ENCODE results near the gene METAP1.

The METAP1 gene

GRCh38 chr4:99058228-99058627, 62.7 kb downstream of the METAP1 start:
- TF ChIP-seq TSHZ2 (CRISPR knock-in tag; IDR thresholded peaks at IDR 0.05) (no peak), ZFP3 (CRISPR knock-in tag; IDR thresholded peaks at IDR 0.05) (no peak), ZNF565 (CRISPR knock-in tag; conservative IDR thresholded peaks at IDR 0.05; ENCODE audit: low read depth) (no peak), ZNF70 (CRISPR knock-in tag; IDR thresholded peaks at IDR 0.05) (no peak), TCF4 (CRISPR knock-in tag; IDR thresholded peaks at IDR 0.05; ENCODE audit: borderline replicate concordance) (no peak), PATZ1 (CRISPR knock-in tag; IDR thresholded peaks at IDR 0.05; ENCODE audit: borderline replicate concordance) (no peak), ZNF8 (CRISPR knock-in tag; IDR thresholded peaks at IDR 0.05) (no peak), TOX (CRISPR knock-in tag; IDR thresholded peaks at IDR 0.05; ENCODE audit: borderline replicate concordance) (no peak), ZC3H10 (CRISPR knock-in tag; IDR thresholded peaks at IDR 0.05) (no peak), ZFP30 (CRISPR knock-in tag; IDR thresholded peaks at IDR 0.05) (no peak)
- TF ChIP-seq, protein P1, sequence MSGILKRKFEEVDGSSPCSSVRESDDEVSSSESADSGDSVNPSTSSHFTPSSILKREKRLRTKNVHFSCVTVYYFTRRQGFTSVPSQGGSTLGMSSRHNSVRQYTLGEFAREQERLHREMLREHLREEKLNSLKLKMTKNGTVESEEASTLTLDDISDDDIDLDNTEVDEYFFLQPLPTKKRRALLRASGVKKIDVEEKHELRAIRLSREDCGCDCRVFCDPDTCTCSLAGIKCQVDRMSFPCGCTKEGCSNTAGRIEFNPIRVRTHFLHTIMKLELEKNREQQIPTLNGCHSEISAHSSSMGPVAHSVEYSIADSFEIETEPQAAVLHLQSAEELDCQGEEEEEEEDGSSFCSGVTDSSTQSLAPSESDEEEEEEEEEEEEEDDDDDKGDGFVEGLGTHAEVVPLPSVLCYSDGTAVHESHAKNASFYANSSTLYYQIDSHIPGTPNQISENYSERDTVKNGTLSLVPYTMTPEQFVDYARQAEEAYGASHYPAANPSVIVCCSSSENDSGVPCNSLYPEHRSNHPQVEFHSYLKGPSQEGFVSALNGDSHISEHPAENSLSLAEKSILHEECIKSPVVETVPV (CRISPR knock-in tag; IDR thresholded peaks at IDR 0.05): no peak
- ATAC-seq: no peak

DNA sequence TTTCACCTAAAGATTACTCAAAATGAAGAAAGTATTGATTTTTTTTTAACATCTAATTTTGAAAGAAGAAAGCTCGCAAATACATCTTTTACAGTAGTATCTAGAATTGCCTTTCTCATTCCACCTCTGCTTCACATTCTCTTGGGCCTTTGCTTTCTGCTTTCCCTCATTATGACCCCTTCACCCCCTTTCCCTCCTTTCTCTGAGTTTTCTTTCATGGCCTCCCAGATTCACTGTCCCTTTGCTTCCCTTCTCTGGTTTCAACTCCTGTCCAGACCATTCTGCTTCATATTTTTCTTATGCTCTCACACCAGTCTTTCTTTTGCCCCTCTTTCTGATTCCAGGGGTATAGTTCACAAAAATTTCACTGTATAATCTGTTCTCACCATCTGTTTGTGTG, 64.0 kb downstream of the METAP1 start:
- ATAC-seq: peak; percentile 14
- TF ChIP-seq ESRRG (CRISPR knock-in tag; IDR thresholded peaks at IDR 0.05): no peak
- TF ChIP-seq ARNTL (CRISPR knock-in tag; IDR thresholded peaks at IDR 0.05; ENCODE audit: borderline replicate concordance, low read depth): no peak
- no peak for TF ChIP-seq ZNF8 (CRISPR knock-in tag; IDR thresholded peaks at IDR 0.05)
- no peak for TF ChIP-seq RARB (CRISPR knock-in tag; IDR thresholded peaks at IDR 0.05)
- TF ChIP-seq TCF4 (CRISPR knock-in tag; IDR thresholded peaks at IDR 0.05; ENCODE audit: borderline replicate concordance): no peak
- TF ChIP-seq ZFP30 (CRISPR knock-in tag; IDR thresholded peaks at IDR 0.05): no peak
- TF ChIP-seq PATZ1 (CRISPR knock-in tag; IDR thresholded peaks at IDR 0.05; ENCODE audit: borderline replicate concordance): no peak
- TF ChIP-seq ZNF70 (CRISPR knock-in tag; IDR thresholded peaks at IDR 0.05): no peak
- no peak for TF ChIP-seq OSR1 (CRISPR knock-in tag; IDR thresholded peaks at IDR 0.05)
- TF ChIP-seq ISL1 (CRISPR knock-in tag; IDR thresholded peaks at IDR 0.05): no peak
- no peak for TF ChIP-seq ZNF565 (CRISPR knock-in tag; conservative IDR thresholded peaks at IDR 0.05; ENCODE audit: low read depth)
- TF ChIP-seq ZFP3 (CRISPR knock-in tag; IDR thresholded peaks at IDR 0.05): no peak
- no peak for TF ChIP-seq ZC3H10 (CRISPR knock-in tag; IDR thresholded peaks at IDR 0.05)
- TF ChIP-seq BACH2 (CRISPR knock-in tag; IDR thresholded peaks at IDR 0.05; ENCODE audit: borderline replicate concordance): no peak
- TF ChIP-seq, protein P2, sequence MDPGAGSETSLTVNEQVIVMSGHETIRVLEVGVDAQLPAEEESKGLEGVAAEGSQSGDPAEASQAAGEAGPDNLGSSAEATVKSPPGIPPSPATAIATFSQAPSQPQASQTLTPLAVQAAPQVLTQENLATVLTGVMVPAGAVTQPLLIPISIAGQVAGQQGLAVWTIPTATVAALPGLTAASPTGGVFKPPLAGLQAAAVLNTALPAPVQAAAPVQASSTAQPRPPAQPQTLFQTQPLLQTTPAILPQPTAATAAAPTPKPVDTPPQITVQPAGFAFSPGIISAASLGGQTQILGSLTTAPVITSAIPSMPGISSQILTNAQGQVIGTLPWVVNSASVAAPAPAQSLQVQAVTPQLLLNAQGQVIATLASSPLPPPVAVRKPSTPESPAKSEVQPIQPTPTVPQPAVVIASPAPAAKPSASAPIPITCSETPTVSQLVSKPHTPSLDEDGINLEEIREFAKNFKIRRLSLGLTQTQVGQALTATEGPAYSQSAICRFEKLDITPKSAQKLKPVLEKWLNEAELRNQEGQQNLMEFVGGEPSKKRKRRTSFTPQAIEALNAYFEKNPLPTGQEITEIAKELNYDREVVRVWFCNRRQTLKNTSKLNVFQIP (CRISPR knock-in tag; IDR thresholded peaks at IDR 0.05; ENCODE audit: borderline replicate concordance, low read depth): no peak
- TF ChIP-seq TOX (CRISPR knock-in tag; IDR thresholded peaks at IDR 0.05; ENCODE audit: borderline replicate concordance): no peak
- no peak for TF ChIP-seq PPARA (CRISPR knock-in tag; IDR thresholded peaks at IDR 0.05; ENCODE audit: borderline replicate concordance)
- no peak for TF ChIP-seq SNAI2 (CRISPR knock-in tag; IDR thresholded peaks at IDR 0.05)
- no peak for TF ChIP-seq TSHZ2 (CRISPR knock-in tag; IDR thresholded peaks at IDR 0.05)
- TF ChIP-seq, protein P1 (CRISPR knock-in tag; IDR thresholded peaks at IDR 0.05): no peak

Data from SK-N-SH treated with all-trans-retinoic acid at 6 μM for 48 hours (cell line).